GM21529 (cell line): ENCODE measurements around the gene CAMK2G.

Experiments used
- ATAC-seq: cut with Tn5 transposase; IDR thresholded peaks from one replicate; pipeline ENCODE4 v1.9.1; 2021; ENCODE audit not compliant: unreplicated experiment

CAMK2G gene

GRCh38 chr10:73779539-73780197 lies 94.7 kb downstream of the CAMK2G start:
- no peak for ATAC-seq

DNA sequence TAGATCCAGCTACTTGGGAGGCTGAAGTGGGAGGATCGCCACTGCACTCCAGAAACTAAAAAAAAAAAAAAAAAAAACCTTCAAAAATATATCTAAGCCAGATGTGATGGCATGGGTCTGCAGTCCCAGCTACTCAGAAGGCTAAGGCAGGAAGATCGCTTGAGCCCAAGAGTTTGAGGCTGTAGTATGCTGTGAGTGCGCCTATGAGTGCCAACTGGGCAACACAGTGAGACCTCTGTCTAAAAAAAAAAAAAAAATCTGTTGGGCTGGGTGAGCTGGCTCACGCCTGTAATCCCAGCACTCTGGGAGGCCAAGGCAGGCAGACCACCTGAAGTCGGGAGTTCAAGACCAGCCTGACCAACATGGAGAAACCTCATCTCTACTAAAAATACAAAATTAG lies 95.3 kb downstream of the CAMK2G start:
- ATAC-seq, result no peak

DNA sequence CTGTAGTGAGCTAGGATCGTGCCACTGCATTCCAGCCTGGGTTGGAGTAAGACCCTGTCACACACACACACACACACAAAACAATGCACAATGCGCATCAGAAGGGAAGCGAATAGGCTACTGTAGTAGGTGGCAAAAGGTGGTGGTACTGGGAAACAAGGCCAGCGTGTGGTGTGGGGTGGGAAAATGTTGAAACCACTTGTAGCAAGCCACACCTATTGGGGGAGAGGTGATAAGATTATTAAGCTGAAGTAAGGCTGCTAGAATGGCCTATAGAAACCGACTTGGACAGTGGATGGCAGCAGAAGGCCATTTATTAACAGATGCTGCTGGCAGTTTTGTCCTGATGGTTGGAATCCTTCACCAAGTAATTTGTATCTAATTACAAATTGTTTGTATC lies 99.7 kb downstream of the CAMK2G start:
- no peak for ATAC-seq

- ATAC-seq, result peak; percentile 0
These were observed 101.0 kb downstream of the CAMK2G start for GRCh38 chr10:73773152-73773879.

GRCh38 chr10:73772281-73773151 lies 101.8 kb downstream of the CAMK2G start:
- ATAC-seq, result peak; percentile 65

GRCh38 chr10:73771722-73772280 lies 102.6 kb downstream of the CAMK2G start:
- ATAC-seq, result peak; percentile 7

GRCh38 chr10:73769396-73769795 lies 105.0 kb downstream of the CAMK2G start:
- ATAC-seq, result no peak

- no peak for ATAC-seq
These were observed 105.5 kb downstream of the CAMK2G start for GRCh38 chr10:73768881-73769280.

- ATAC-seq, result no peak
These were observed 109.3 kb downstream of the CAMK2G start for GRCh38 chr10:73765066-73765465.

GRCh38 chr10:73763343-73763742 lies 111.0 kb downstream of the CAMK2G start:
- ATAC-seq, result no peak

GRCh38 chr10:73762915-73763314 lies 111.4 kb downstream of the CAMK2G start:
- no peak for ATAC-seq
